Measurements from ENCODE around the gene CCDC61.

The CCDC61 gene

DNA sequence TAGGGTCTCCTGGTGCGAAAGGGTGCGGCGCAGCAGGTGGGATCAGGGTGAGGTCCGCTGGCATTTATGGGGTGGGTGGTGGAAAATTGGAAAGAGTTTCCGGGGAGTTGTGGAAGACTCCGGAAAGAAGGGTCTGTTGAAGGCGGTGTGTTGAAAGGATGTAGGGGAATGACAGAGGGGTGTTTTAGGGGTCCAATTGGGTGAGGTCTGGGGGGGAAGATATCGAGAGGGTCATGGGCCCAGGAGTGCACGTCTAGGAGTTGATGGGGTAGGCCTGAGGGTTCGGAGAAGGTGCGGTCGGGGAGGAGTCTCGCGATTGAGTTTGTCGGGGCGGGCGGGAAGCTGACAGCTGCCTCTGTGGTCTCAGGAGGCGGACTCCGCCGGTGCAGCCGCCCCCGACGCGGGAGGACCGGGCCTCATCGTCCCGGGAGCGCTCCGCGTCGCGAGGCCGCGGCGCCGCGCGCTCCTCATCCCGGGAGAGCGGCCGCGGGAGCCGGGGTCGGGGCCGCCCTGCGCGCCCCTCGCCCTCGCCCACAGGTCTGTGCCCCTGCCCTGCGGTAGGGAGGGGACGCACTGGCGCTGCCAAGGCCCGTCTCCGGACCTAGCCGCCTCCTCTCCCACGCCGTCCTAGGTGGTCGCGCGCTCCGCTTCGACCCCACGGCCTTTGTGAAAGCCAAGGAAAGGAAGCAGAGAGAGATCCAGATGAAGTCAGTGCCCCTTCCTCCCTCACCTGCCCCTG, 20.6 kb downstream of the CCDC61 start:
- no peak for DNase-seq (ENCODE audit: low spot score)

DNA sequence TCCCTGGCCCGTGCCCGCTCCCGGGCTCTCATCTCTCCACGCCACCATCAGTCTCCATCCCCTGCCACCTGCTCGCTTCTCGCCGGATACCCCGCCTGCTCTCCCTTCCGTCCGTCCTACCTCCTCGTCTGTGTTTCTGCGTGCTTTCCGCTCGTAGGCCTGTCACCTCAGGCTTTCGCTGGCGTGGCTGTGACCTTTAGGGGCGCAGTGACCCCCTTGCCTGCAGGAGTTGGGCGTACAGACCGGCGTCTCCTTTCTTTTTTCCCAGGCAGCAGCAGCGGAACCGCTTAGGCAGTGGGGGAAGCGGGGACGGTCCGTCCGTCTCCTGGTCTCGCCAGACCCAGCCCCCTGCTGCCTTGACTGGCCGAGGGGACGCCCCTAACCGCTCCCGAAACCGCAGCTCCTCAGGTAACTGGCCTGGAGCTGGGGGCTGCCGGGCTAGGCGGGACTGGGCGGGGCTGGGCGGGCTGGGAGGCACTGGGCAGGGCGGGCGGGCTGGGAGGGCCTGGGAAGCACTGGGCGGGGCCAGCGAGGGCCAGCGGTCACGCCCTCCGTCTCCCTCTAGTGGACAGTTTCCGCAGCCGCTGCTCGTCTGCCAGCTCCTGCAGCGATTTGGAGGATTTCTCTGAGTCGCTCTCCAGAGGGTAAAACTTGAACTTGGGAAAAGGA, 21.3 kb downstream of the CCDC61 start:
- DNase-seq (ENCODE audit: low spot score): peak; percentile 89

DNA sequence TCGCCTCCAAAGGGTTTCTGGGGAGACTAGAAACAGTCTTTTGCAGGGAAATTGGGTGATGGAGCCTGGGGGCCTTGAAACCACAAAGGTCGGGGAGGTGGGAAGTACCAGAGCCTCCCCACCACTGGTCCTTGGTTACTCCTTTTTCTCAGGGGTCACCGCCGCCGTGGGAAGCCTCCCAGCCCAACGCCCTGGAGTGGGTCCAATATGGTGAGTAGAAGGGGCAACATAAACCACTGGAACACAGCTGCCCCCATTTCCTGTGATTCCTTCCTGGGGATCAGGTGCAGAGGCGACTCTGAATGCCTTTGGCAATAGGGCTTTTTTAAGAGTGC, 21.8 kb downstream of the CCDC61 start:
- DNase-seq (ENCODE audit: low spot score): no peak

DNA sequence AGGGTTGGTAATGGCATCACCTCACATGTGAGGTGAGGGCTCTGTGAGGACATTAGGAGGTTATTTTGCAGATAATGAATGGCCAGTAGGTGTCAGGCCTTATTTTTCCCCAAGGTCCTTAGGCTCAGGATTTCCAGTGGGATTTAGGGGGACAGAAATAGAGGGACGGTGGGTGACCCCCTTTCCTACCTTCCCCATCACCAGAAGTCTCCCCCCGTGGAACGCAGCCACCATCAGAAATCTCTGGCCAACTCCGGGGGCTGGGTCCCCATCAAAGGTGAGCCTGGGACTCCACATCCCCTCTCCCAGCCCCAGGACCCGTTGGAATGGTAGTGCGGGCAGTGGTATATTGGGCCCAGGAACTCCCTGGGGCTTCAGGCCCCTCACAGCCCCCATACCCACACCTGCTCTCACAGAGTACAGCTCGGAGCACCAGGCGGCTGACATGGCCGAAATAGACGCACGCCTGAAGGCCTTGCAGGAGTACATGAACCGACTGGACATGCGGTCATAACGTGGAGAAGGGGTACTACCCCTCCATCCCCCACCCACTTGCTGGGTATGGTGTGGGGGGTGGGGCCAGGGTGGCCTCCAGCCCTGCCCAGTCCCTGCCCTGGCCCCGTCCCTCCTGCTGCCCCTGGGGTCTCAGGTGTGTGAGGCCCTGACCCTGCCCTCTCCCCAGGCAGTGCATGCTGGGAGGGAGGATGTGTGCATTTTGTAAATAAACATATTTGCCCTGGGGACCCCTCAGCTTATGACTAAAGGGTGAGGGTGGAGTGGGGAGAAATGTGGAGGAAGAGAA, 22.8 kb downstream of the CCDC61 start:
- DNase-seq (ENCODE audit: low spot score): no peak

DNA sequence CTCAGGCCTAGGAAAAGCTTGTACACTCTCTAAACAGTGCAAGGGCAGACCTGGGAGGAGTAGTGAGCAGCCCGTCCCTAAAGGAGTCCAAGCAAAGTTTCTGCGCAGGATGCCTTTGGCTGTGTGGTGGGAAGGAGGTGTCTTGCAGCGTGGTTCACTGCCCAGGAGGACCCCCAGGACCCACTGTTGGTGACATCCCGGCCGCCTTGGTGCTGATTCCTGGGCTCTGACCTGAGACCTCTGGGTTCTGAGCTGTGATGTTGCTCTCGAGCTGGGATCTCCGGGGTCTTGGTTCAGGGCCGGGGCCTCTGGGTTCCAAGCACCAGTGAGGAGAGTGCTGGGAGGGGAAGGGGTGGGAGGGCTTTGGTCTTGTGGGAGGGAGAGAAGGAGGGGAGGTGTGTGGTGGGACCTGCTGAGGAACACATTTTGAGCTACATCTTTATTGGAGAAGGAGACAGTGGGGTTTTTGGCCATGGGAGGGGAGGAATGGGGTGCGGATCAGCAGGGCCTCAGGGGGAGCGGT, 23.5 kb downstream of the CCDC61 start:
- no peak for DNase-seq (ENCODE audit: low spot score)

DNA sequence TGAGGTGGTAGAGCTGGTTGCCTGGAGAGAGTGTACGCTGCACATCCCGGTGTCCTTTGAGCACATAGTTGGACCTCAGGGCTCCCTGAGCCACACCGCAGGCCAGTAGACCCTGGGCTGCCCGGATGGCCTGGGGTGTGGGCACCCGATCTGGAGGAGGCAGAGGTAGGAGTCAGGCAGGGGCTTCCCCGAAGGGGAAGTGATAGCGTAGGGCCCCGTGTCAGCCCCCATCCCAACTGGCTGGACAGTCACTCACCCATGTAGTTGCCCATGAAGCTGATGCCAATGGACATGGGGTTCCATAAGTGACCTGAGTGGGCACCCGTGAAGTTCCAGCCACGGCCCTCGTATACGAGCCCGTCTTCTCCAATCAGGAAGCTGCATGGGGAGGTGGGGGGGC, 24.0 kb downstream of the CCDC61 start:
- DNase-seq (ENCODE audit: low spot score): no peak

DNA sequence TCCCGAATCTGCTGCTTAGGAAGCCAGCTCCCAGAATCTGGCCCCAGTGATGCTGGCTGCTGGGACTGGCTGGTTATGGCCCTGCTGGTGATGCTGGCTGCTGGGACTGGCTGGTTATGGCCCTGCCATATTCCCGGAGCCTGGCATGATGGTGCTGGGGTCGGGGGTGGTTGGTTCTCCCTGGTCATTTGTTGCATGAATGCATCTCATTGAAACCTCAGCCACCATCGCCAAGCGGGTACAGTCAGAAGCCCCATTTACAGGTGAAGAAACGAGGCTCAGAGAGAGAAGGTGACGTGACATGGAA, 25.5 kb downstream of the CCDC61 start:
- no peak for DNase-seq (ENCODE audit: low spot score)

DNA sequence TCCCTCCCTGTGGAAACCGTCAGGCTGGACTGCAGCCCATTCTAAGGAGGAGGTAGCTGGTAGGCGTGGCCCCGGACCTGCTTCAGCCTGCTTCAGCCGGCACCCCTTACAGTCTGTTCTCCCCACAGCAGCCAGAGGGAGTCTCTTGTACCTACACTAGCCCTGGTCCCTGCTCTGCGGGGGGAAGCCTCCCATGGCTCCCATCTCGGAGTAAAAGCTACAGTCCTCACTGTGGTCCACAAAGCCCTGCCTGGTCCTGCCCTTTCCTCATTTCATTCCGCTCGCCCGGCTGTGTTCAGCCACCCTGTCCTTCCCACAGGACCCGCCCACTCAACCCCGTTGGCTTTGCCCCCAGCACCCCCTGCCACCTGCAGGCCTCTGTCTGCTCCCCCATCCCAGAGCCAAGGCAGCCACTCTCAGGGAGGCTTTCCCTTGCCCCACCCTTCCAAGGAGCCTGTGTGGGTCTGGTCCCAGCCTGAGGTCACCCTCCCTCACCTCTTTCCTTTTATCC, 26.3 kb downstream of the CCDC61 start:
- DNase-seq (ENCODE audit: low spot score): no peak

DNA sequence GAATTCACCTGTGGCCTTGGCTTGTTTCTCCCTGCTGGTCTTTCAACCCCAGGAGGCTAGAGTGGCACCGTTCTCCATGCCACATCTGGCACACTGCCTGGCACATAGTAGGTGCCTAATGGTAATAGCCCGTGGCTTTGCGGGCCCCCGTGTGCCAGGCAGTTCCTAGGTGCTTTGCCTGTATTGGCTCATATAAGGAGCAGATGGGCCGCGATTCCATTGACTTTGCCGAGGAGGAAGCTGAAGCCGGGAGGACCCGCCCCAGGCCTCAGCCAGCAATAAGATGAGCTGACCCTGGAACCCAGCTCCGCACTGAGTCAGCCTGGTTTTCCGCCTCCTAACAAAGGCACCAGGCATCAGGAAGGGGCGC, 26.8 kb downstream of the CCDC61 start:
- DNase-seq (ENCODE audit: low spot score): no peak

DNA sequence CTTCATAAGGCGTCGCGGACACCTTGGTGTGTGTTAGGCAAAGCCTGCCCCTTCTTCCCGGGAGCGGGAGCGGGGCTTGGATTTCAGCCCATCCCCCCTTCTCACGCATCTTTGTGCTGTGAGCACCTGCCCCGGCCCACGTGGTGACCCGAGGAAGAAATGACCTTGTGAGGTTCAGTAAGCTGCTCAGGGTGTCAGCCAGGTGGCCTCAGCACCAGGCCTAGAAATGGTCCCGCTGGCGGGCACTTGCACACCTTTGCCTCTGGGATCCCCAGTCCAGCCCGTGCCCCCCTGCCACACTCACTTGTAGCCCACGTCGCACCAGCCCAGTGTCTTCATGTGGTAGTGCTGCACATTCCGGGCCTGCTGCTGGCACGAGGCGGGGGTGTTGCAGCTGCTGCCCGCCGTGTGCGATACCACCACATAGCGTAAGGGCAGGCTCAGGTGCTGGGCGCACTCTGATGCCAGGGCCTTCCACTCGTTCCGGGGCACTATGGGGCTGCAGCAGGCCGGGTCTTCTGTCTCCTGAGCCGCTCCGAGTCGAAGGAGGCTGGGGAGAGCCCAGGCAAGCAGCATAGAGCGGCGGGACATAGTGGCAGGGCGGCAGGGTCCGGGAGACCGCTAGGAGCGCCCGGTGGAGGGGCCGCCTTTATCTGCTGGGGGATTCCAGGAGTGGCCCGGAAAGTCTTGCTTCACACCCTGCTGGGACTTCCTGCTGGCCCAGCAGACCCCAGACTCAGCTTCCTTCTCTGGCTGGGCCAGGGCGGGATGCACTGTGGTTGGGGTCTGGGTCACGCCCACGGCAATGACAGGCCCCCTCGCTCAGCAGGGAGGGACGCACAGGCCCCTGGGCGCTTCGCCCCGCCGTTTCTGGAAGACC, 27.4 kb downstream of the CCDC61 start, which contains the start of gene PGLYRP1:
PGLYRP1 (minus strand) TSS at position 623 of the 880 bp plus-strand sequence; CDS start at position 591, 32 bp downstream.
- DNase-seq (ENCODE audit: low spot score): no peak

DNA sequence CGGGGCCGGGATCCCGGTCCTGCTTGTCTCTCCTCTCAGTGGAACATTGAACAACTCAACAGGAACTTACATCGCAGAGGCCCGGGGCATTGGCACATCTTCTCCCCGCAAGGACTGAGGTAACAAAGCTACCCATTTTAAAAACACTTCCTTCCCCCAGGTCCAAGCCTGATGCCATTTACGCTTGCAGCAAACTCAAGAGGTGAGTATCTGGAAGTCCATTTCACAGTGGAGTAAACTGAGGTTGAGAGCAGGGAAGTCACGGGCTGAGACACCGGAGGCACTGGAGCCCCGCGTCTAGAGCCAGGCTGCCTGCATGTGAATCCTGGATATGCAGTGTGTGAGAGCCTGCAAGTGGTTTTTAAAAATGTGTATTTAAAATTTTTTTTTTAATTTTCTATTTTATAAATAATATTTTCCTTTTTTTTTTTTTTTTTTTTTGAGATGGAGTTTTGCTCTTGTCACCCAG, 28.1 kb downstream of the CCDC61 start:
- DNase-seq (ENCODE audit: low spot score): no peak

DNA sequence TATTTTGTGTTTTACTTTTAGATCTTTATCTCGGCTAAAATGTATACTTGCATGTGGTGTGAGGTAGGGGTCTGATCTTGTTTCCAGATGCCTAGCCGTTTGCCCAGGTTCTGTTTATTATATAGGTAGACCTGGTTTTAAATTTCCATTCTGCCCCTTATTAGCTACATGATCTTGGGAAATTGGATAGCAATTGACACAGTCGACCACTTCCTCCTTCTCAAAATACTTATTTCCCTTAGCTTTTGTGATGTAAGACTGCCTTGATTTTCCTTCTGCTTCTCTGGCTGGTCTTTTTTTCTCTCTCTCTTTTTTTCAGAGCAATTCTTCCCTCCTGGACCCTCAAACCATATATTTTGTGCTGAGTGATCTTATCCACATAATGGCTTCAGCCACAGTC, 30.6 kb downstream of the CCDC61 start:
- DNase-seq (ENCODE audit: low spot score): no peak

DNA sequence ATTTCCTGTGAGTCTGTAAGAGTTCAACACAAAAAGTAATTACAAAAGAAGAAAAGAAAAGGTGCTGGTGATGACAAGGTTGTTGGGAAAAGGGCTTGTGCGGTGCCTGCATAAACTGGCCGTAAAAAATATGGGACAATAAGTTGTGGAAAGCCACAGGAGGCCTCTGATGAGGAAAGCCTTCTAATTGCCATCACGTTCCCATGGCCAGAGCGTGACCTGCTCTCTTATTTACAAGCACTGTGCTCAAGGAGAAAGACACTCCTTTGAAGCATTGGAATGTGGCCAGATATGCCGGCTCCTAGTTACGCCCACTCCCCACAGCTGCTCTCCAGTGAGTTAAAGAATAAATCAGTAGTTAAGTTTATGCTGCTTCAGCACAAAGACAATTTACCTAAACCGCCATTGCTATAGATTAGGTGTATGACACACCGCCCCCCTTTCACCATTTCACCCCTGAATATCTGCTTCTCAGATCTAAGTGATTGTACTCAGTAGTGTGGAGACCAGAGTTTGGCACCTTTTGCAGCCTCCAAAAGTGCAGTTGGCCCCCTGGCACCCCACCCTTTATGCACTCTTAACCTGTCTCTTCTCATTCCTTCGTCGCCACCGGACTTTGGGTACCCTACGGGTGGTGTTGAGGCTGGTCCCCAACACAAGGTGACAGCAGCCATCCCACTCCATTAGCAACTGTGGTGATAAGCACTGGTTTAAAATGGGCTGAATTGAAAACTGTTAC, 35.7 kb downstream of the CCDC61 start:
- no peak for DNase-seq (ENCODE audit: low spot score)

DNA sequence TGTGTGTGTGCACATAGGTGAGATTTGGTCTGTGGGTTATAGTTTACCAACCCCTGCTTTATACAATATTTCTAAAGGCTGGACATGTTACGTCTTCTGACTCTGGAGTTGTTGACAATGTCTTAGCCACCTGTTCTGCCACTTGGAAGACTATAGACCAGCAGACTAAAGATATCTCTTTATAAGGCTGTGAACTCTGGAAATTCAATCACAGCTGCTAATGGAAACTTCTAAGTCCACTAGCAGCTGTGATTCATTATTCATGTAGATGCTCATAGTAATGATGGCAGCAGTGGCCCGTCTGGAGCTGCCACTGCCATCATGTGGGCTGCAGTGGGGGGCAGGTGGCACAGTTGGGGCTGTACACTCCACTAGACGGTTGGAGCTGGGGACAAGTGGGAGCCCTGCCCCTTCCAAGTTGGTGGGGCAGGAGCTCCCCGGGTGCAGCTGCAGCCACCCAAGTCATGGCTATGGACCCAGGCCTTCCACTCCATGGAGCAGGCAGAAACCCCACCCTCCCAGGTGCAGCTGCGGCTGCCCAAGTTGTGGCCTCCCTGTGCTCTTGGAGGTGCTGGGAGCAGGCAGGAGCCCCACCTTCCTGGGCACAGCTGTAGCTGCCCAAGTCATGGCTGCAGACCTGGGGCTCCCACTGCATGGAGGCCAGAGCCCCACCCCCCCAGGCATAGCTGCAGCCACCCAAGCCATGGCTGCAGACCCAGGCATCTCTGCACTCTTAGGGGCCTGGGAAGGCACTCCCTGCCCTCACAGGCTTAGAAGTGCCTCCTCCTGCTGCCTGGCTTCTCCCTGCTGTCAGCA, 36.7 kb downstream of the CCDC61 start:
- no peak for DNase-seq (ENCODE audit: low spot score)

DNA sequence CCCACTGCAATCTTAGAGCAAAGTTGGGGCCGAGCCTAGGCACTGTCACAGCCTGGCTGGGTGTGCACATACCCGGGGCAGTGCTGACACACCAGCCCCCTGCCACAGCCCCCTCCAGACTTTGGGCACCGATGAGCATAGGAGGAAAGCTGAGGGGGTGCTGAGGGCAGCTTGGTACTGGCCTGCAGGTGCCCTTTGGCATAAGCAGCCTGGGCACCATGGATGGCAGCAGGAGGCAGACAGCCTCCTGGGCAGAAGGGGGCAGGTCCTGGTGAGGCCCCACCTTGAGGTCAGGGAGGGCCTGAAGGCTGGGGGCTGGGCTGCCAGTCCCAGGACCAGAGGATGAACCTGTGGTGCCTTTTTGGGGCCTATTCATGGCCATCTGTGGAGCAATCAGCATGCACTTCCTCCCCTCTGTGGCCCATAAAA, 37.3 kb downstream of the CCDC61 start:
- DNase-seq (ENCODE audit: low spot score): no peak

DNA sequence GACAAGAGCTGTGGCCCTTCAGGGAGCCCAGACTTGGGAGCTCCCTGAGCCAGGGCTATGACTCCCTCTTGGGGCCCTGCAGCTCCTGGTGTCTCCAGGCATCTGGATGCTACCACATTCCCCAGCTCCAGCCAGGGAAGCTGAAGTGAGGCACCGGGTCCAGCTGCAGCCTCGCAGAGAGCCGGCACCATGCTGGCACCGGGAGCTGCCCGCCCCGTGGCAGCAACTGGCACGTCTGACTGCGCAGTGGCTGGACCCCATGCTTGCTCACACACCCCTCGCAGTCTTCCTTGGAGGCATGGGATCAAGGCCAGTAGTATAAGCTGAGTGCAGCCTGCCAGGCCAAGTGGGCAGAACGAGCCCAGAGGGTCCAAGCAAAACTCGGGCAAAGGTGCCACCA, 38.1 kb downstream of the CCDC61 start:
- no peak for DNase-seq (ENCODE audit: low spot score)

DNA sequence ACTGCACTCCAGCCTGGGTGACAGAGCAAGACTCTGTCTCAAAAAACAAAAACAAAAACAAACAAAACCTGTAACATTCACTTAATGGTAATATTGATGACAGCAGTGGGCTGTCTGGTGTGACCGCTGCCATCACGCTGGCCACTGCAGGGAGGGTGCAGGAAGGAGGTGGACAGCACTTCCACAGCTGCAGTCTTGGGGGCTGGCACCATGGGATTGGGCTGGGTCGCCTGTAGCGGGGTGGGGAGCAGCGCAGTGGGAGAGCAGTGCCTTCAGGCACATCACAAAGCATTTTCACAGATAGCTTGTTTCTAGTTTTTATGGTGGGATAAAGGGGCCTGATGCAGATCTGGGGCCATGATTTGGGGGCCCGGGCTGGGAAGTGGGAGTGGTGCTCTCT, 40.3 kb downstream of the CCDC61 start:
- no peak for DNase-seq (ENCODE audit: low spot score)

DNA sequence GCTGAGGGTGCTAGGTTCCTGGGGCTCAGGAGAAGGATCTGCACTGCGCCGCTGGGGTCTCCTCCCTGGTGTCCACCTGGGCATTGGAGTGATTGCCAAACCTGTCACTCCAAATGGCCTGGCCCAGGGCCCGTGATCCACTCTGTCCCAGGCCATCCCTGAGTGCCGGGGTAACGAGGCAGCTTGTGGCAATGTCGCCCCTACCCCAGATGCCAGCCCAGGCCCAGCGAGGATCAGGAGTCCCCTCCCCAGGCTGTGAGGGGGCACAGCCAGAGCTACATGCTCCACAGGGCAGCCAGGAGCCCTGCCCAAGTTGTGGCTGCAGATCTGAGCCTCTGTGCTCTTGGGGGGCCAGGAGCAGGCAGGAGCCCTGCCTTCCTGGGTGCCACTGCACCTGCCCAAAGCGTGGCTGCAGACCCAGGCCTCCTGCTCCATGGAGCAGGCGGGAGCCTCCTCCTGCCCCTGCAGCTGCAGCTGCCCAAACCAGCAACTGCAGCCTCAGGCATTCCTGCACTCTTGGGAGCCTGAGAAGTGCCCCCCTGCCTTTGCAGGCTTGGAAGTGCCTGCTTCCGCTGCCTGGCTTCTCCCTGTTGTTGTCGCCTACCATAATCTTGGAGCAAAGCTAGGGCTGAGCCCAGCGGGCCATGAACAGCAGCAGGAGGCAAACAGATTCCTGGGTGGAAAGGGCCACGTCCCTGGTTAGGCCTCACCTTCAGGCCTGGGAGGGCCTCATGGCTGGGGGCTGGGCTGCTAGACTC, 40.9 kb downstream of the CCDC61 start:
- no peak for DNase-seq (ENCODE audit: low spot score)

DNA sequence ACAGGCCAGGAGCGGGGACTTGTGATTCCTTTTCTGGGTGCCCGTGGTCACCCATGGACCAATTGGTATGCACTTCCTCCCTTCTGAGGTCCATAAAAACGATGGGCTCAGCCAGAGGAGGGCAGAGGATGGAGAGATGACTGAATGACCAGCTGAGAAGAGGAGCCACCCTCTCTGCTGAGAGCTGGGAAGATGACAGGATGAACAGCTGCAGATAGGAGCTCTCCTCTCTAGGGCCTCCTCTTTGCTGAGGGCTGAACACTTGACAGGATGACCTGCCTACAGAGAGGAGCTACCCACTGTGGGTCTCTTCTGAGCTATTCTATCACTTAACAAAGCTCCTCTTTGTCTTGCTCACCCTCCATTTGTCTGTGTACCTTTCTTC, 41.5 kb downstream of the CCDC61 start:
- no peak for DNase-seq (ENCODE audit: low spot score)

Data from hematopoietic multipotent progenitor cell treated with erythropoietin and hydrocortisone succinate and interleukin-3 and kit ligand, for 15 days (in vitro differentiated cells).